ENCODE results near the gene SYCE1L.
"Not testable (repeated sequence)": the region's sequence is repeated elsewhere in the genome, so short reads cannot be mapped to it uniquely, and the experiment has no call there.

The SYCE1L gene

GRCh38 chr16:77171745-77172635, 27.2 kb upstream of the SYCE1L start:
- no peaks in the 10 kb centered on the region for H3K36me3 ChIP-seq (ENCODE audit: control insufficient read depth in 2 of 2, insufficient read depth in 2 of 2, low read length in 2 of 2)
- H3K9me3 ChIP-seq (ENCODE audit: control insufficient read depth in 2 of 2, low read length in 2 of 2), result no peaks in the 10 kb centered on the region
- no peak overlapping the region for H3K9ac ChIP-seq (ENCODE audit: low read depth in 1 of 2, low read length in 2 of 2)
- H3K4me1 ChIP-seq (ENCODE audit: control insufficient read depth in 2 of 2, insufficient read depth in 2 of 2, low read length in 2 of 2), result no peaks in the 10 kb centered on the region
- peaks cover 0 to 10% of the 10 kb centered on the region in 2 donors for H3K27me3 ChIP-seq (ENCODE audit: control insufficient read depth in 2 of 2, insufficient read depth in 2 of 2, low read length in 2 of 2)
- H3K4me3 ChIP-seq (ENCODE audit: low read length in 2 of 2), result no peak overlapping the region
- no peak overlapping the region for H3K27ac ChIP-seq (ENCODE audit: low read depth in 2 of 2, low read length in 2 of 2)

- H3K27me3 ChIP-seq (ENCODE audit: control insufficient read depth in 2 of 2, insufficient read depth in 2 of 2, low read length in 2 of 2), result peaks cover 0 to 7% of the 10 kb centered on the region in 2 donors
These were observed 26.3 kb upstream of the SYCE1L start for GRCh38 chr16:77172951-77173350.

GRCh38 chr16:77183137-77183536, 16.1 kb upstream of the SYCE1L start:
- H3K36me3 ChIP-seq (ENCODE audit: control insufficient read depth in 2 of 2, insufficient read depth in 2 of 2, low read length in 2 of 2), result no peaks in the 10 kb centered on the region
- H3K27ac ChIP-seq (ENCODE audit: low read depth in 2 of 2, low read length in 2 of 2), result no peak overlapping the region
- no peaks in the 10 kb centered on the region for H3K4me1 ChIP-seq (ENCODE audit: control insufficient read depth in 2 of 2, insufficient read depth in 2 of 2, low read length in 2 of 2)
- no peak overlapping the region for H3K4me3 ChIP-seq (ENCODE audit: low read length in 2 of 2)
- no peaks in the 10 kb centered on the region for H3K27me3 ChIP-seq (ENCODE audit: control insufficient read depth in 2 of 2, insufficient read depth in 2 of 2, low read length in 2 of 2)
- no peaks in the 10 kb centered on the region for H3K9me3 ChIP-seq (ENCODE audit: control insufficient read depth in 2 of 2, low read length in 2 of 2)
- H3K9ac ChIP-seq (ENCODE audit: low read depth in 1 of 2, low read length in 2 of 2), result no peak overlapping the region

More at GRCh38 chr16:77172951-77173350, 26.3 kb upstream of the SYCE1L start:
- Histone ChIP-seq H3K9me3 (ENCODE audit: control insufficient read depth in 2 of 2, low read length in 2 of 2) (no peaks in the 10 kb centered on the region), H3K36me3 (ENCODE audit: control insufficient read depth in 2 of 2, insufficient read depth in 2 of 2, low read length in 2 of 2) (no peaks in the 10 kb centered on the region), H3K9ac (ENCODE audit: low read depth in 1 of 2, low read length in 2 of 2) (no peak overlapping the region), H3K4me1 (ENCODE audit: control insufficient read depth in 2 of 2, insufficient read depth in 2 of 2, low read length in 2 of 2) (no peaks in the 10 kb centered on the region), H3K4me3 (ENCODE audit: low read length in 2 of 2) (no peak overlapping the region), H3K27ac (ENCODE audit: low read depth in 2 of 2, low read length in 2 of 2) (no peak overlapping the region)

GRCh38 chr16:77186298-77186697, 12.9 kb upstream of the SYCE1L start:
- H3K27me3 ChIP-seq (ENCODE audit: control insufficient read depth in 2 of 2, insufficient read depth in 2 of 2, low read length in 2 of 2); H3K9me3 ChIP-seq (ENCODE audit: control insufficient read depth in 2 of 2, low read length in 2 of 2); H3K4me3 ChIP-seq (ENCODE audit: low read length in 2 of 2); H3K27ac ChIP-seq (ENCODE audit: low read depth in 2 of 2, low read length in 2 of 2); H3K36me3 ChIP-seq (ENCODE audit: control insufficient read depth in 2 of 2, insufficient read depth in 2 of 2, low read length in 2 of 2); H3K4me1 ChIP-seq (ENCODE audit: control insufficient read depth in 2 of 2, insufficient read depth in 2 of 2, low read length in 2 of 2); H3K9ac ChIP-seq (ENCODE audit: low read depth in 1 of 2, low read length in 2 of 2): not testable (repeated sequence)

- peak overlapping the region; percentile 99 for H3K27ac ChIP-seq (ENCODE audit: low read depth in 2 of 2, low read length in 2 of 2)
- H3K27me3 ChIP-seq (ENCODE audit: control insufficient read depth in 2 of 2, insufficient read depth in 2 of 2, low read length in 2 of 2), result no peaks in the 10 kb centered on the region
- peaks cover 15 to 24% of the 10 kb centered on the region in 2 donors for H3K36me3 ChIP-seq (ENCODE audit: control insufficient read depth in 2 of 2, insufficient read depth in 2 of 2, low read length in 2 of 2)
- peak overlapping the region; percentile 93 to 94 for H3K9ac ChIP-seq (ENCODE audit: low read depth in 1 of 2, low read length in 2 of 2)
- H3K4me1 ChIP-seq (ENCODE audit: control insufficient read depth in 2 of 2, insufficient read depth in 2 of 2, low read length in 2 of 2), result peaks cover 8 to 11% of the 10 kb centered on the region in 2 donors
- peak overlapping the region; percentile 96 to 98 for H3K4me3 ChIP-seq (ENCODE audit: low read length in 2 of 2)
- no peaks in the 10 kb centered on the region for H3K9me3 ChIP-seq (ENCODE audit: control insufficient read depth in 2 of 2, low read length in 2 of 2)
These were observed 9.1 kb upstream of the SYCE1L start for GRCh38 chr16:77190190-77190477.

GRCh38 chr16:77190478-77191258, 8.5 kb upstream of the SYCE1L start, which contains the start of gene MON1B:
Gene MON1B (plus strand): TSS chr16:77191190. CDS start chr16:77191486, 296 bp downstream.
- no peaks in the 10 kb centered on the region for H3K9me3 ChIP-seq (ENCODE audit: control insufficient read depth in 2 of 2, low read length in 2 of 2)
- H3K27me3 ChIP-seq (ENCODE audit: control insufficient read depth in 2 of 2, insufficient read depth in 2 of 2, low read length in 2 of 2), result no peaks in the 10 kb centered on the region
- H3K27ac ChIP-seq (ENCODE audit: low read depth in 2 of 2, low read length in 2 of 2), result peak within 1 kb of the TSS; percentile 99
- peak within 1 kb of the TSS; percentile 93 to 94 for H3K9ac ChIP-seq (ENCODE audit: low read depth in 1 of 2, low read length in 2 of 2)
- H3K4me1 ChIP-seq (ENCODE audit: control insufficient read depth in 2 of 2, insufficient read depth in 2 of 2, low read length in 2 of 2), result peaks cover 8 to 11% of the 10 kb centered on the region in 2 donors
- peak within 1 kb of the TSS; percentile 96 to 98 for H3K4me3 ChIP-seq (ENCODE audit: low read length in 2 of 2)
- H3K36me3 ChIP-seq (ENCODE audit: control insufficient read depth in 2 of 2, insufficient read depth in 2 of 2, low read length in 2 of 2), result peaks cover 20 to 28% of the 10 kb centered on the region in 2 donors

- Histone ChIP-seq H3K27me3 (ENCODE audit: control insufficient read depth in 2 of 2, insufficient read depth in 2 of 2, low read length in 2 of 2) (no peaks in the 10 kb centered on the region), H3K4me3 (ENCODE audit: low read length in 2 of 2) (peak overlapping the region; percentile 96 to 98), H3K9me3 (ENCODE audit: control insufficient read depth in 2 of 2, low read length in 2 of 2) (no peaks in the 10 kb centered on the region), H3K4me1 (ENCODE audit: control insufficient read depth in 2 of 2, insufficient read depth in 2 of 2, low read length in 2 of 2) (peaks cover 8 to 11% of the 10 kb centered on the region in 2 donors), H3K36me3 (ENCODE audit: control insufficient read depth in 2 of 2, insufficient read depth in 2 of 2, low read length in 2 of 2) (peaks cover 24 to 31% of the 10 kb centered on the region in 2 donors), H3K9ac (ENCODE audit: low read depth in 1 of 2, low read length in 2 of 2) (peak overlapping the region; percentile 91 to 93), H3K27ac (ENCODE audit: low read depth in 2 of 2, low read length in 2 of 2) (peak overlapping the region; percentile 99)
These were observed 7.8 kb upstream of the SYCE1L start for GRCh38 chr16:77191259-77191969.

GRCh38 chr16:77193377-77193776, 5.8 kb upstream of the SYCE1L start:
- H3K27ac ChIP-seq (ENCODE audit: low read depth in 2 of 2, low read length in 2 of 2), result no peak overlapping the region
- H3K9me3 ChIP-seq (ENCODE audit: control insufficient read depth in 2 of 2, low read length in 2 of 2), result no peaks in the 10 kb centered on the region
- no peak overlapping the region for H3K4me3 ChIP-seq (ENCODE audit: low read length in 2 of 2)
- no peaks in the 10 kb centered on the region for H3K27me3 ChIP-seq (ENCODE audit: control insufficient read depth in 2 of 2, insufficient read depth in 2 of 2, low read length in 2 of 2)
- peaks cover 8 to 11% of the 10 kb centered on the region in 2 donors for H3K4me1 ChIP-seq (ENCODE audit: control insufficient read depth in 2 of 2, insufficient read depth in 2 of 2, low read length in 2 of 2)
- H3K36me3 ChIP-seq (ENCODE audit: control insufficient read depth in 2 of 2, insufficient read depth in 2 of 2, low read length in 2 of 2), result peaks cover 36 to 43% of the 10 kb centered on the region in 2 donors
- H3K9ac ChIP-seq (ENCODE audit: low read depth in 1 of 2, low read length in 2 of 2), result no peak overlapping the region

- H3K4me1 ChIP-seq (ENCODE audit: control insufficient read depth in 2 of 2, insufficient read depth in 2 of 2, low read length in 2 of 2), result peaks cover 8 to 11% of the 10 kb centered on the region in 2 donors
- no peaks in the 10 kb centered on the region for H3K9me3 ChIP-seq (ENCODE audit: control insufficient read depth in 2 of 2, low read length in 2 of 2)
- no peaks in the 10 kb centered on the region for H3K27me3 ChIP-seq (ENCODE audit: control insufficient read depth in 2 of 2, insufficient read depth in 2 of 2, low read length in 2 of 2)
- peaks cover 42 to 54% of the 10 kb centered on the region in 2 donors for H3K36me3 ChIP-seq (ENCODE audit: control insufficient read depth in 2 of 2, insufficient read depth in 2 of 2, low read length in 2 of 2)
- H3K9ac ChIP-seq (ENCODE audit: low read depth in 1 of 2, low read length in 2 of 2), result no peak overlapping the region
- H3K4me3 ChIP-seq (ENCODE audit: low read length in 2 of 2), result no peak overlapping the region
- no peak overlapping the region for H3K27ac ChIP-seq (ENCODE audit: low read depth in 2 of 2, low read length in 2 of 2)
These were observed 4.6 kb upstream of the SYCE1L start for GRCh38 chr16:77194295-77195231.
